Measurements from ENCODE around the gene POLR3G.

Gene POLR3G

DNA sequence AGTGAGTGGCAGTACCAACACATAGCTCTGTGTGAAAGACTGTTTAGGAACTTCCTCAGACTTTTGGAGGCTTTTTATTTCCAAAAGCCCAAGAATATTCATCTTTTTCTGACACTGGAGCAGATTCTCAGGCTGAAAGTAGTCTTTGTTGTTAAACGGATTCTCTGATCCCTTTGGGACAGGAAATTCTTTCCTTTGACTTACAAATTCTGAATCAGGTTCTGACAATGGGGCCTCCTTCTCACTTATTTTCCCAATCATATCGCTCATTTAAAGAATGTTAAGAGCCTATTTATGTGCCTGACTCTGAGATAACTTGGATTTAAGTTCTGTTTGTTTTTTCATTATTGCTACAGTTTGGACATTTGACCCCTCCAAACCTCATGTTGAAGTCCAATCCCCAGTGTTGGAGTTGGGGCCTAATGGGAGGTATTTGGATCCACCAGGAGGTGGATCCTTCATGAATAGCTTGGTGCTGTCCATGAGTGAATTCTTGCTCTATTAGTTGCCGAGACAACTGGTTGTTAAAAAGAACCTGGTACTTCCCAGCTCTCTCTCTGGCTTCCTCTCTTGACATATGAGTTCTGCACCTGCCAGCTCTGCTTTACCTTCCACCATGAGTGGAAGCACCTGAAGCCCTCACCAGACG, 79.8 kb downstream of the POLR3G start:
- H3K4me3 ChIP-seq (ENCODE audit: low read depth, low read length), result no peak overlapping the region
- no peak for DNase-seq (ENCODE audit: low read depth)
- TF ChIP-seq, protein P1, sequence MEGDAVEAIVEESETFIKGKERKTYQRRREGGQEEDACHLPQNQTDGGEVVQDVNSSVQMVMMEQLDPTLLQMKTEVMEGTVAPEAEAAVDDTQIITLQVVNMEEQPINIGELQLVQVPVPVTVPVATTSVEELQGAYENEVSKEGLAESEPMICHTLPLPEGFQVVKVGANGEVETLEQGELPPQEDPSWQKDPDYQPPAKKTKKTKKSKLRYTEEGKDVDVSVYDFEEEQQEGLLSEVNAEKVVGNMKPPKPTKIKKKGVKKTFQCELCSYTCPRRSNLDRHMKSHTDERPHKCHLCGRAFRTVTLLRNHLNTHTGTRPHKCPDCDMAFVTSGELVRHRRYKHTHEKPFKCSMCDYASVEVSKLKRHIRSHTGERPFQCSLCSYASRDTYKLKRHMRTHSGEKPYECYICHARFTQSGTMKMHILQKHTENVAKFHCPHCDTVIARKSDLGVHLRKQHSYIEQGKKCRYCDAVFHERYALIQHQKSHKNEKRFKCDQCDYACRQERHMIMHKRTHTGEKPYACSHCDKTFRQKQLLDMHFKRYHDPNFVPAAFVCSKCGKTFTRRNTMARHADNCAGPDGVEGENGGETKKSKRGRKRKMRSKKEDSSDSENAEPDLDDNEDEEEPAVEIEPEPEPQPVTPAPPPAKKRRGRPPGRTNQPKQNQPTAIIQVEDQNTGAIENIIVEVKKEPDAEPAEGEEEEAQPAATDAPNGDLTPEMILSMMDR (IDR thresholded peaks at IDR 0.05; ENCODE audit: control insufficient read depth, extremely low read depth, insufficient read depth), result no peak

DNA sequence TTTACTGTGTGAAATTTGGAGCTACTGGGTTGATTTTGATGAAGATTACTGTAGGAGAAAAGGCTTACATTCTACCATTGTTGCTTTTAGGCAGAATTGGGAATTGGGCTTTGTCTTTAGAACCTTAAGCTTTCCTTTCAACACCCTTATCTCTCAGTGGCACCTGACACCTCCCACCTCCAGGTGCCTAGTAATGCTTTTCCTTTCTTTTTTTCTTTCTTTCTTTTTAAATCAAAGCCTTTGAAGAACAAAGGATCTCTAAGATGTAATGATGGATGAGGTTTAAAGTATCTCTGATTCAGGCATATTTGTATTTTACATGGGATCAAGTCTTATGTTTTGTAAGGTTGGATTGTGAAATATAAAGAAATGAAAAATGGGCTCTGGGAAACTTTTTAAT, 81.0 kb downstream of the POLR3G start:
- TF ChIP-seq, protein P1 (IDR thresholded peaks at IDR 0.05; ENCODE audit: control insufficient read depth, extremely low read depth, insufficient read depth), result no peak
- no peak for DNase-seq (ENCODE audit: low read depth)
- H3K4me3 ChIP-seq (ENCODE audit: low read depth, low read length), result no peak overlapping the region

DNA sequence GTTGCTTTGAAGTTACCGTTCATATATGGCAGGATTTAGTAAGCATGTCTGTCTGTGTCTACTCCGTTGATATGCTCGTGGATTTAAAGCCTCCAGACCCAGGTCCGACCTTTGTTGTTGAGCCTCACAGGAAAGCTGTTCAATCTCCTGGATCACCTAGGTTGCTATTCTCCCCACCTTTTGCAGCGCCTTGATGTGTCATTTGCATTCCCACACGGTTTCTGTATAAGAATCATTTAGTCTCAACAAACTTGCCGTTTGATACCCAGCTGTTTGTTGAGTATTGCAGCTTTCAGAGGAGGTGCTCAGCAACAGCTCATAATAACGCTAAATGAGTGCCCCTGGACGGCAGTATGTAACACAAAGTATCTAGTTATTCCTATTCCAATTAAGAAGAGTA, 82.7 kb downstream of the POLR3G start:
- peak overlapping the region; percentile 62 for H3K4me3 ChIP-seq (ENCODE audit: low read depth, low read length)
- no peak for DNase-seq (ENCODE audit: low read depth)
- TF ChIP-seq, protein P1 (IDR thresholded peaks at IDR 0.05; ENCODE audit: control insufficient read depth, extremely low read depth, insufficient read depth), result no peak

DNA sequence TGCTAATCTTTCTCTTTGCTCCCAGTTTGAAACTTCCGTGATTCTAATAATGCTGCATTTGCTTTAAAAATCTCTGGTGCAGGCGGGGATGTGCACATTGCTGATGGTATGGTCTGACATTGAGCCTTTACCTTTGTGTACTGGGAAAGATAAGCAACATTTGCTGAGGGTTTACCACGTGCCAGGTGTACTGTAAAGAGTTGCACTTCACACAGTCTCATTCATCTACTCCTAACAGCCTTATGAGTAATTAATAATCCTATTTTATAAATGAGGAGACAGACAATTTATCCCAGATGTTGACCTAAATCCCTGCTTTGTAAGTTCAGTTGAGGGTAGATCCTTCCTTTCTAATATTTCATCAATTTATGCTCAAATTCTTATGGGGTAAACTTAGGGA, 83.2 kb downstream of the POLR3G start:
- TF ChIP-seq, protein P1 (IDR thresholded peaks at IDR 0.05; ENCODE audit: control insufficient read depth, extremely low read depth, insufficient read depth), result no peak
- peak overlapping the region; percentile 62 for H3K4me3 ChIP-seq (ENCODE audit: low read depth, low read length)
- no peak for DNase-seq (ENCODE audit: low read depth)

DNA sequence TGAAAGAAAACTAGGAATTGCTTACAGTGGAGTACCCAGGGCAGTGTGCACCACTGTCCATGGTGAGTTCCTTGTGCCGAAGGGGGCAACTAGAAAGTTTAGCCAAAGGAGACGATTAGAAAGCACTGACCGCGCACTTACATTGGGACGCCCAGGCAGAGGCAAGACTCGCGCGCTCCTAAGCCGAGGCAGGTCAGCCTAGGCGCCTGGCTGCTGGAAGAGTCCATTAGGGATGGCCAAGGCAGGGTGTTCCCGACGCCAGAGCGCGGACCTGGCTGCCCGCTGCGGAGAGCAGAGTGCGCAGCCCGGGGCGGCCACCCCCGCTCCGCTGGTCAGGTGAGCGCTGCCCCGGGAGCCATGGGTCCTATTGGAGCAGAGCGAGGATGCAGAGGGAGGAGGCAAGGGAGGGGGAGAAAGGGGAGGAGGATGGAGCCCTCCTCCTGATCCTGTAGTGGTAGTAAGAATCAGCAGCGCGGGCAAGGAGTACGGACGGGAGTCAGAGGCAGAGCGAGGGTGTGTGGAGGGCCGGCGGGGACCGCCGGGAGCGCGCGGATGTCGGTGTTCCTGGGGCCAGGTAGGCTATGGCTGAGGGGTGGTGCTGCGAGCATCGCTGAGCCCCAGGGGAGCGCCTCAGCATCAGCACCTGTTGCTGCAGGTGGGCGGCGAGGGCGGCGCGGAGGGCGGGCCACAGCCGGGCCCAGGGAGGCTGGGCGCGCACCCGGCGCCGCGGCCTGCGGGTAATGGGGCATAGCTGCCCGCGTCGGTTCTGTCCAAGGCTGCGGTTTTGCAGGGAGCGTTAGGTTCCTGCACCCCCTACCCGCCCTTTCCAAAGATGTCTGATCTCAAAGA, 83.9 kb downstream of the POLR3G start, which contains the start of gene ADGRV1:
Gene ADGRV1 (plus strand): TSS at position 454 of the 849 bp plus-strand sequence. CDS start 99 bp downstream, at position 553.
- TF ChIP-seq, protein P1 (IDR thresholded peaks at IDR 0.05; ENCODE audit: control insufficient read depth, extremely low read depth, insufficient read depth), result no peak
- peak; percentile 98 for DNase-seq (ENCODE audit: low read depth)
- H3K4me3 ChIP-seq (ENCODE audit: low read depth, low read length), result peak within 1 kb of the TSS; percentile 62

DNA sequence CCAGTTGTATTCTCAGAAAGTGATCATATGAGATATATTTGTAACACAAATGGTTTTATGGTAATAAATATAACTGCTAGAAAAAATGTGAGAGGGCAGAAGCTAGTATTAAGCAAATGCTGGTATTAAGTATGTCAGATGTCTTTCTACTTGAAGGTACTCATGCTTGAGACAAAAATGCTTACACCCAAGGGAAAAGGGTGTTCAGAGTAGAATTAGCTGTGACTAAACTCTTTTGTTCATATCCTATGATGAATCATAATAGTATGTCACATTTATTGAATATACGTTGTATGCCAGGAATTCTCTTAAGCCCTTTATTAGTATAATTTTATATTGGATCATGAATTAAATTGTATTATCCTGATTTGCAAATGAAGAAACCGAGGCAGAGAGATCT, 86.1 kb downstream of the POLR3G start:
- no peak overlapping the region for H3K4me3 ChIP-seq (ENCODE audit: low read depth, low read length)
- no peak for DNase-seq (ENCODE audit: low read depth)
- TF ChIP-seq, protein P1 (IDR thresholded peaks at IDR 0.05; ENCODE audit: control insufficient read depth, extremely low read depth, insufficient read depth), result no peak
